ENCODE measurements around the gene PRKACB. TPM values are rescaled to one million over a fixed set of nuclear protein-coding genes. Genes with fewer than 3 reads are reported as not detected.
"Not testable (repeated sequence)": the region's sequence is repeated elsewhere in the genome, so short reads cannot be mapped to it uniquely, and the experiment has no call there.

Gene PRKACB
- total RNA-seq, 1 donor from 2014 or later, result 20.9 TPM

DNA sequence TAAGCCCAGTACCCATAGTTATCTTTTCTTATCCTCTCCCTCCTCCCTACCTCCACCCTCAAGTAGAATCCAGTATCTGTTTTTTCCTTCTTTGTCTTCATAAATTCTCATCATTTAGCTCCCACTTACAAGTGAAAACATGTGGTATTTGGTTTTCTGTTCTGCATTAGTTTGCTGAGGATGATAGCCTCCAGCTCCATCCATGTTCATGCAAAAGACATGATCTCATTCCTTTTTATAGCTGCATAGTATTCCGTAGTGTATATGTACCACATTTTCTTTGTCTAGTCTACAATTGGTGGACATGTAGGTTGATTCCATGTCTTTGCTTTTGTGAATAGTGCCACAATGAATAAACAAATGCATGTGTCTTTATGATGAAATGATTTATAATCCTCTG is 55.2 kb downstream of the PRKACB start:
- no peak overlapping the region for H3K27ac Mint-ChIP-seq
- H3K9me3 Mint-ChIP-seq, result peaks cover 4% of the 10 kb centered on the region
- H3K27me3 Mint-ChIP-seq (ENCODE audit: low read depth), result no peaks in the 10 kb centered on the region
- no peak overlapping the region for H3K4me3 Mint-ChIP-seq (ENCODE audit: low read depth)
- intact Hi-C loops (cut with micrococcal nuclease), result no loop called here
- no peak for DNase-seq (ENCODE audit: low spot score)
- H3K4me1 Mint-ChIP-seq (ENCODE audit: low read depth), result peaks cover 1% of the 10 kb centered on the region
- H3K36me3 Mint-ChIP-seq (ENCODE audit: low read depth), result peaks cover 50% of the 10 kb centered on the region

DNA sequence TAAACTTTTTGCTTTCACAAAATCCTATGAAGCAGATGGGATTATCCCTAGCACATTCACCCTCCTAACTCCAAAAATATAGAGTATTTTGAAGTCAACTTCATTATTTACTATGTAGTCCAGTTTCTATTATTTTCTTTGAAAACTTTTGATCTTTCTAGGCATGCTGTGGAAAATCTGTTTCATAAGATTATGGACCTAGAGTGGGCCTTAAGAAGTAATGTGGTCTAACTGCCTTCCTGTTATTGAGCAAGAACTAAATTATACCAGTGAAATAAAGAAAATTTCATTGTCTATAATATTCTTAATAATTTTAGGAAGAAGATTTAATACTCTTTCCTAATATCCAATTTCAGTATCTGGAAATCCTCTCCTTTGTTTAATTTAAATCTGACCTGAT is 58.1 kb downstream of the PRKACB start:
- Mint-ChIP-seq H3K4me1 (ENCODE audit: low read depth) (peaks cover 1% of the 10 kb centered on the region), H3K27ac (no peak overlapping the region), H3K9me3 (no peaks in the 10 kb centered on the region), H3K36me3 (ENCODE audit: low read depth) (peaks cover 52% of the 10 kb centered on the region), H3K27me3 (ENCODE audit: low read depth) (no peaks in the 10 kb centered on the region), H3K4me3 (ENCODE audit: low read depth) (no peak overlapping the region)
- no peak for DNase-seq (ENCODE audit: low spot score)
- intact Hi-C loops (cut with micrococcal nuclease), result no loop called here

DNA sequence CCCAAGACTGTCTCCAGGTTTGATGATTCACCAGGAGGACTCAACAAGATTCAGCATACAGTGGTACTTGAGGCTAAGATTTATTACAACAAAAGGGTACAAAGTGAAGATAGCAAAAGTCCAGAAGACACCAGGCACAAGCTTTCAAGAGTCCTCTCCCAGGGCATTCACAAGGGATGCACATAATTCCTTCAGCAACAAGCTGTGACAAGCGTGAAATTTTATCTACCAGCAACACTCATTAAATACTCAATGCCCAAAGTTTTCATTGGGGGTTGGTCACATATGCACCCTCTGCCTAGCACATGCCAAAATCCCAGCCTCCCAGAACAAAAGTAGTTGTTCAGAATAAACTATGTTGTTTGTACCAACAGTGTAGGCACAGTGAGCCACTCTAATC is 62.3 kb downstream of the PRKACB start:
- Mint-ChIP-seq H3K36me3 (ENCODE audit: low read depth) (peaks cover 41% of the 10 kb centered on the region), H3K4me1 (ENCODE audit: low read depth) (peaks cover 1% of the 10 kb centered on the region), H3K9me3 (peaks cover 4% of the 10 kb centered on the region), H3K4me3 (ENCODE audit: low read depth) (no peak overlapping the region), H3K27ac (no peak overlapping the region), H3K27me3 (ENCODE audit: low read depth) (no peaks in the 10 kb centered on the region)
- DNase-seq (ENCODE audit: low spot score), result no peak
- intact Hi-C loops (cut with micrococcal nuclease), result no loop called here

DNA sequence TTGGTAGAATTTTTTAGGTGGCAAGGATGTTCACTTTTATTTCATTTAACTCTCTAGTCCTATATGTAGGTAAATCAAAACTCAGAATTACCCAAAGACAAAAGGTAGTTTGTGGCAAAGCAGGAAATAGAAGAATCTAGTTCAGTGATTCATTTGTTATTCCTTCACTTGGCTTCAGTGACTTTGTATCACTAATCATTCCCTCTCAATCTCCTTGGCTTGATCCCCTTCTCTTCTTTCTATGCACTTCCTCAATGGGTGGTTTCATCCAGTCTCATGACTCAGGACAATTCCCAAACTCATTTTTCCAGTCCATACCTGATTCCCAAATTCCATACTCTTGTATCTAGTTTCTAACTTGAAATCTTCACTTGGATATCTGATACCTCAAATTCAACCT is 64.9 kb downstream of the PRKACB start:
- Mint-ChIP-seq H3K27ac (no peak overlapping the region), H3K4me1 (ENCODE audit: low read depth) (no peaks in the 10 kb centered on the region), H3K36me3 (ENCODE audit: low read depth) (peaks cover 38% of the 10 kb centered on the region), H3K4me3 (ENCODE audit: low read depth) (no peak overlapping the region), H3K27me3 (ENCODE audit: low read depth) (no peaks in the 10 kb centered on the region), H3K9me3 (peaks cover 4% of the 10 kb centered on the region)
- intact Hi-C loops (cut with micrococcal nuclease), result no loop called here
- no peak for DNase-seq (ENCODE audit: low spot score)

- no peaks in the 10 kb centered on the region for H3K4me1 Mint-ChIP-seq (ENCODE audit: low read depth)
- intact Hi-C loops (cut with micrococcal nuclease), result no loop called here
- H3K9me3 Mint-ChIP-seq, result peaks cover 2% of the 10 kb centered on the region
- no peaks in the 10 kb centered on the region for H3K27me3 Mint-ChIP-seq (ENCODE audit: low read depth)
- no peak overlapping the region for H3K4me3 Mint-ChIP-seq (ENCODE audit: low read depth)
- no peak for DNase-seq (ENCODE audit: low spot score)
- H3K27ac Mint-ChIP-seq, result no peak overlapping the region
- H3K36me3 Mint-ChIP-seq (ENCODE audit: low read depth), result peaks cover 34% of the 10 kb centered on the region
These were observed 70.3 kb downstream of the PRKACB start for GRCh38 chr1:84214115-84214956.

DNA sequence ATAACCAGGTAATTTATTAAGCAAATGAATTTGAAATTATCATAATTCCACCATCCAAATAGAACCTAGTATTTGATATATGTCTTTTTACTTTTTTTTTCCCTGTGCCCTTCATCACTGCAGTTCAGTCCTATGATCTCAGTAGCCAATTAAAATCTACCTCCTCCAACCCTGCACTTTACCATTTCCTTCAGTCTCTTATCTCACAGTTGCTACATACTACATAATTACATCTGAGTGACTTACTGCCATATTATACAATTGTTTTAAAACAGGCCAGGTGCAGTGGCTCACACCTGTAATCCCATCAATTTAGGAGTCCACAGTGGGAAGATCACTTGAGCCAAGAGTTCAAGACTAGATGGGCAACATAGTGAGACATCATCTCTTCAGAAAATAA is 73.2 kb downstream of the PRKACB start:
- Mint-ChIP-seq H3K27me3 (ENCODE audit: low read depth) (no peaks in the 10 kb centered on the region), H3K4me3 (ENCODE audit: low read depth) (no peak overlapping the region), H3K36me3 (ENCODE audit: low read depth) (peaks cover 55% of the 10 kb centered on the region), H3K9me3 (peaks cover 21% of the 10 kb centered on the region), H3K4me1 (ENCODE audit: low read depth) (no peaks in the 10 kb centered on the region), H3K27ac (no peak overlapping the region)
- no peak for DNase-seq (ENCODE audit: low spot score)
- intact Hi-C loops (cut with micrococcal nuclease), result no loop called here

DNA sequence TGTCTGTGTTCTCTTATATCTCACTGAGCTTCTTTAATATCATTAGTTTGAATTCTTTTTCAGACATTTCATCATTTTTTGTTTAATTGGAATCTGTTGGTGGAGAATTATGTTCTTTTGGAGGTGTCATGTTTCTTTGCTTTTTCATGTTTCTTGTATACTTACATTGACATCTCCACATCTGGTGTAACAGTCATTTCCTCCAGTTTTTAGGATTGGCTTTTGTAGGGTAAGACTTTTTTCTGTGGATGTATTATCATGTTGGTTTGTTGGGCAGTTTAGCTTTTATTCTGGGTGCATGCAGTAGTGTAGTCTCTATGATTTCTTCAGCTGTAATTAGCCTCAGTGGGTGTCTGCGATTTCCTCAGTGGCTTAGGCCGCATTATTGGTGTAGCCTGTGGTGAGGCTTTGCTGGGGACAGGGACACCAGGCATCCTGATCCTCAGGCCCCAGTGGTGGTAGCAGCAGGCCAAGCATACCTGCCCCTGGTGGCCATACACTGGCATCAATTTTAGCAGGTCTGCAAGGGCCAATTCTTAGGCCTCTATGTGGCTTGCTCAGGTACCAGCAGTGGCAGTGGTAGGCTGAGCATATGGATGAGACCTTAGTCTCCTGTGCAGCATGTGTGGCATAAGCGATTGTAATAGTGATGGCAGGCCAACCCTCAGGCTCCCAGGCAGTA is 79.8 kb downstream of the PRKACB start:
- peaks cover 2% of the 10 kb centered on the region for H3K4me1 Mint-ChIP-seq (ENCODE audit: low read depth)
- H3K4me3 Mint-ChIP-seq (ENCODE audit: low read depth), result no peak overlapping the region
- peaks cover 45% of the 10 kb centered on the region for H3K9me3 Mint-ChIP-seq
- no peak overlapping the region for H3K27ac Mint-ChIP-seq
- peaks cover 60% of the 10 kb centered on the region for H3K36me3 Mint-ChIP-seq (ENCODE audit: low read depth)
- DNase-seq (ENCODE audit: low spot score), result no peak
- H3K27me3 Mint-ChIP-seq (ENCODE audit: low read depth), result no peaks in the 10 kb centered on the region
- intact Hi-C loops (cut with micrococcal nuclease), result no loop called here

DNA sequence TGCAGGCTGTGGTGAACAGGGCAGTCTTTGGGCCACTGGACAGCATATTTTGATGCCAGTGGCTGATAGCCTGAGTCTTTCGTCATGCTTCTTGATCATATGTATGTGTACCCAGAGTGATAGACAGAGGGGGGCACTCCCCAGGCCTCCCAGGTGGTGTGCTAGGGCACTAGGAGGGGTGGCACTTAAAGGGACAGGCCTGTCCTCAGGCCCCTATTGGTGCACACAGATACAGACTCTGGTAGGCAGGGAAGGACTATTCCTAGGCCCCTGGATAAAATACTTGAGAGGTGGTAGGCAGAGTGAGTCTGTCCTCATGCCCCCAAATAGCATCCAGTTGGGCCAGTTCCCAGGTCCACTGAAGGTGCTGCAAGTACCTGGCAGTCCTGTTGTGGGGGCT is 80.8 kb downstream of the PRKACB start:
- Mint-ChIP-seq H3K36me3 (ENCODE audit: low read depth) (peaks cover 54% of the 10 kb centered on the region), H3K4me1 (ENCODE audit: low read depth) (peaks cover 2% of the 10 kb centered on the region), H3K27me3 (ENCODE audit: low read depth) (no peaks in the 10 kb centered on the region), H3K4me3 (ENCODE audit: low read depth) (no peak overlapping the region), H3K9me3 (peaks cover 45% of the 10 kb centered on the region), H3K27ac (no peak overlapping the region)
- DNase-seq (ENCODE audit: low spot score), result no peak
- intact Hi-C loops (cut with micrococcal nuclease), result no loop called here

DNA sequence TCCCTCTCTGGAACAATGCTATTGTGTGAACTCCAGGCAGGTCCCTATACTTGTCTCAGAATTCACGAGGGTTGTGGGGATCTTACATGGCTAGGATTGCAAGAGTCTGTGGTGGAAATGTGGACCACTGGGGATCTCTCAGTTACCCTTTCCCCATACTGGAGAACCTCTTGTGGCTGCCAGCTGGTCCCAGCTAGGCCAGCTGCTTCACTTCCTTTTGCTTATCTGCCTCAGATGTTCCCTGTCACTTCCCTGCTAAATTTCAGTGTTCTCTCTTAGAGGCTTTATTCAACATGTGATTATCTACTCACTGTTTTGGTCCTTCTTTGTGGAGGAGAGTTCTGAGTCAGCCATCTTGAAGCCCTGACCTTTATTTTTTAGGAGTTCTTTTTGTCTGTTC is 81.6 kb downstream of the PRKACB start:
- no peaks in the 10 kb centered on the region for H3K27me3 Mint-ChIP-seq (ENCODE audit: low read depth)
- H3K4me3 Mint-ChIP-seq (ENCODE audit: low read depth), result no peak overlapping the region
- peaks cover 39% of the 10 kb centered on the region for H3K9me3 Mint-ChIP-seq
- intact Hi-C loops (cut with micrococcal nuclease), result no loop called here
- peaks cover 46% of the 10 kb centered on the region for H3K36me3 Mint-ChIP-seq (ENCODE audit: low read depth)
- peaks cover 2% of the 10 kb centered on the region for H3K4me1 Mint-ChIP-seq (ENCODE audit: low read depth)
- DNase-seq (ENCODE audit: low spot score), result no peak
- H3K27ac Mint-ChIP-seq, result no peak overlapping the region

- DNase-seq (ENCODE audit: low spot score); intact Hi-C loops (cut with micrococcal nuclease); H3K27ac Mint-ChIP-seq; H3K4me1 Mint-ChIP-seq (ENCODE audit: low read depth); H3K27me3 Mint-ChIP-seq (ENCODE audit: low read depth); H3K4me3 Mint-ChIP-seq (ENCODE audit: low read depth): not testable (repeated sequence)
- Mint-ChIP-seq H3K36me3 (ENCODE audit: low read depth) (peaks cover 43% of the 10 kb centered on the region), H3K9me3 (peaks cover 26% of the 10 kb centered on the region)
These were observed 88.6 kb downstream of the PRKACB start for GRCh38 chr1:84232676-84233075.

DNA sequence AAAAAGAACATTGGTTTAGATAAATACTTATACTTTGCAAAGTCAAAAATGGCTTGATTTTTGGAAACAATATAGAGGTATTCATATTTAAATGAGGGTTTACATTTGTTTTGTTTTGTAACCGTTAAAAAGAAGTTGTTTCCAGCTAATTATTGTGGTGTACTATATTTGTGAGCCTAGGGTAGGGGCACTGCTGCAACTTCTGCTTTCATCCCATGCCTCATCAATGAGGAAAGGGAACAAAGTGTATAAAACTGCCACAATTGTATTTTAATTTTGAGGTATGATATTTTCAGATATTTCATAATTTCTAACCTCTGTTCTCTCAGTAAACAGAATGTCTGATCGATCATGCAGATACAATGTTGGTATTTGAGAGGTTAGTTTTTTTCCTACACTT is 92.2 kb downstream of the PRKACB start:
- intact Hi-C loops (cut with micrococcal nuclease), result no loop called here
- Mint-ChIP-seq H3K27me3 (ENCODE audit: low read depth) (no peaks in the 10 kb centered on the region), H3K4me3 (ENCODE audit: low read depth) (no peak overlapping the region), H3K27ac (no peak overlapping the region), H3K36me3 (ENCODE audit: low read depth) (peaks cover 60% of the 10 kb centered on the region), H3K4me1 (ENCODE audit: low read depth) (no peaks in the 10 kb centered on the region), H3K9me3 (peaks cover 21% of the 10 kb centered on the region)
- DNase-seq (ENCODE audit: low spot score), result no peak

GRCh38 chr1:84242641-84243040 is 98.6 kb downstream of the PRKACB start:
- no peak for DNase-seq (ENCODE audit: low spot score)
- no peak overlapping the region for H3K27ac Mint-ChIP-seq
- no peaks in the 10 kb centered on the region for H3K9me3 Mint-ChIP-seq
- no peaks in the 10 kb centered on the region for H3K4me1 Mint-ChIP-seq (ENCODE audit: low read depth)
- H3K4me3 Mint-ChIP-seq (ENCODE audit: low read depth), result no peak overlapping the region
- H3K27me3 Mint-ChIP-seq (ENCODE audit: low read depth), result no peaks in the 10 kb centered on the region
- intact Hi-C loops (cut with micrococcal nuclease), result no loop called here
- H3K36me3 Mint-ChIP-seq (ENCODE audit: low read depth), result peaks cover 28% of the 10 kb centered on the region

- DNase-seq (ENCODE audit: low spot score), result no peak
- H3K27ac Mint-ChIP-seq, result no peak overlapping the region
- H3K36me3 Mint-ChIP-seq (ENCODE audit: low read depth), result peaks cover 7% of the 10 kb centered on the region
- intact Hi-C loops (cut with micrococcal nuclease), result no loop called here
- no peaks in the 10 kb centered on the region for H3K4me1 Mint-ChIP-seq (ENCODE audit: low read depth)
- no peaks in the 10 kb centered on the region for H3K27me3 Mint-ChIP-seq (ENCODE audit: low read depth)
- no peaks in the 10 kb centered on the region for H3K9me3 Mint-ChIP-seq
- H3K4me3 Mint-ChIP-seq (ENCODE audit: low read depth), result no peak overlapping the region
These were observed 101.5 kb downstream of the PRKACB start for GRCh38 chr1:84245563-84245962.
